HG03280 (cell line): ENCODE results near the gene ARHGAP22.

ENCODE experiments used
- ATAC-seq: cut with Tn5 transposase; IDR thresholded peaks from one replicate; pipeline ENCODE4 v1.9.1; 2021; ENCODE audit warnings: mild to moderate bottlenecking, moderate library complexity; ENCODE audit not compliant: unreplicated experiment

Gene ARHGAP22

GRCh38 chr10:48590945-48591344 is 13.9 kb downstream of the ARHGAP22 start:
- no peak for ATAC-seq

- no peak for ATAC-seq
Observed at GRCh38 chr10:48589266-48589665, 15.6 kb downstream of the ARHGAP22 start.

- ATAC-seq = no peak
Observed at GRCh38 chr10:48587819-48588218, 17.1 kb downstream of the ARHGAP22 start.

- no peak for ATAC-seq
Observed at GRCh38 chr10:48587101-48587500, 17.8 kb downstream of the ARHGAP22 start.

- ATAC-seq = no peak
Observed at GRCh38 chr10:48582970-48583369, 21.9 kb downstream of the ARHGAP22 start.

- no peak for ATAC-seq
Observed at GRCh38 chr10:48580236-48580635, 24.6 kb downstream of the ARHGAP22 start.

- no peak for ATAC-seq
Observed at GRCh38 chr10:48579251-48579960, 25.5 kb downstream of the ARHGAP22 start.

- ATAC-seq = no peak
Observed at GRCh38 chr10:48577158-48577557, 27.7 kb downstream of the ARHGAP22 start.

GRCh38 chr10:48576501-48576900 is 28.4 kb downstream of the ARHGAP22 start:
- no peak for ATAC-seq

- ATAC-seq = no peak
Observed at GRCh38 chr10:48575901-48576300, 29.0 kb downstream of the ARHGAP22 start.

GRCh38 chr10:48574817-48575380 is 30.0 kb downstream of the ARHGAP22 start:
- ATAC-seq = no peak

GRCh38 chr10:48574322-48574796 is 30.5 kb downstream of the ARHGAP22 start:
- ATAC-seq = no peak

- ATAC-seq = no peak
Observed at GRCh38 chr10:48573045-48573444, 31.8 kb downstream of the ARHGAP22 start.

- no peak for ATAC-seq
Observed at GRCh38 chr10:48572414-48572813, 32.5 kb downstream of the ARHGAP22 start.

- no peak for ATAC-seq
Observed at GRCh38 chr10:48568546-48568945, 36.3 kb downstream of the ARHGAP22 start.

GRCh38 chr10:48568131-48568530 is 36.7 kb downstream of the ARHGAP22 start:
- ATAC-seq = no peak

- no peak for ATAC-seq
Observed at GRCh38 chr10:48567346-48567745, 37.5 kb downstream of the ARHGAP22 start.

GRCh38 chr10:48564466-48565160 is 40.3 kb downstream of the ARHGAP22 start:
- ATAC-seq = no peak

- no peak for ATAC-seq
Observed at GRCh38 chr10:48557511-48558123, 47.3 kb downstream of the ARHGAP22 start.

GRCh38 chr10:48556713-48557112 is 48.2 kb downstream of the ARHGAP22 start:
- no peak for ATAC-seq

- no peak for ATAC-seq
Observed at GRCh38 chr10:48556065-48556464, 48.8 kb downstream of the ARHGAP22 start.
